SK-N-MC (cell line): Measurements from ENCODE around the gene SHISA7.

Experiments
- DNase-seq: peaks from one replicate; pipeline ENCODE4 v3.0.0-alpha.2; 2011; ENCODE audit warnings: low read depth, low spot score
- H3K27ac ChIP-seq: fragments of 200-600 bp; sonication (generic); 2 replicates; pipeline ENCODE4 v1.5.1; 2016; ENCODE audit warnings: mixed run types
- H3K36me3 ChIP-seq: fragments of 200-600 bp; sonication (generic); 2 replicates; pipeline ENCODE4 v1.6.1; 2017; ENCODE audit warnings: antibody characterized with exemption, low read length, mixed read lengths; ENCODE audit not compliant: insufficient read depth
- H3K4me3 ChIP-seq: fragments of 200-600 bp; sonication (generic); 2 replicates; pipeline ENCODE4 v1.5.1; 2016
- H3K9ac ChIP-seq: fragments of 200-600 bp; sonication (generic); 2 replicates; pipeline ENCODE4 v1.8.0; 2017; ENCODE audit warnings: mixed run types, mixed read lengths; ENCODE audit not compliant: insufficient read length
- H3K9me3 ChIP-seq: fragments of 200-600 bp; sonication (generic); 2 replicates; pipeline ENCODE4 v1.6.1; 2017; ENCODE audit warnings: low read depth, mild to moderate bottlenecking, antibody characterized with exemption, low read length, moderate library complexity, mixed read lengths
- EZH2 ChIP-seq: fragments of 200-600 bp; sonication (generic); IDR thresholded peaks from one replicate; pipeline ENCODE4 v1.6.1; 2017; ENCODE audit warnings: antibody characterized with exemption
- FOXP2 ChIP-seq: optimal IDR thresholded peaks from 2 replicates; pipeline ENCODE3; 2011; ENCODE audit warnings: mild to moderate bottlenecking, moderate library complexity; ENCODE audit not compliant: insufficient read depth; ENCODE audit errors: extremely low read length, control extremely low read depth
- POLR2AphosphoS5 ChIP-seq: IDR thresholded peaks from 2 replicates; pipeline ENCODE4 v1.6.1; 2012; ENCODE audit warnings: mild to moderate bottlenecking, low read depth, low read length, borderline replicate concordance

The SHISA7 gene

DNA sequence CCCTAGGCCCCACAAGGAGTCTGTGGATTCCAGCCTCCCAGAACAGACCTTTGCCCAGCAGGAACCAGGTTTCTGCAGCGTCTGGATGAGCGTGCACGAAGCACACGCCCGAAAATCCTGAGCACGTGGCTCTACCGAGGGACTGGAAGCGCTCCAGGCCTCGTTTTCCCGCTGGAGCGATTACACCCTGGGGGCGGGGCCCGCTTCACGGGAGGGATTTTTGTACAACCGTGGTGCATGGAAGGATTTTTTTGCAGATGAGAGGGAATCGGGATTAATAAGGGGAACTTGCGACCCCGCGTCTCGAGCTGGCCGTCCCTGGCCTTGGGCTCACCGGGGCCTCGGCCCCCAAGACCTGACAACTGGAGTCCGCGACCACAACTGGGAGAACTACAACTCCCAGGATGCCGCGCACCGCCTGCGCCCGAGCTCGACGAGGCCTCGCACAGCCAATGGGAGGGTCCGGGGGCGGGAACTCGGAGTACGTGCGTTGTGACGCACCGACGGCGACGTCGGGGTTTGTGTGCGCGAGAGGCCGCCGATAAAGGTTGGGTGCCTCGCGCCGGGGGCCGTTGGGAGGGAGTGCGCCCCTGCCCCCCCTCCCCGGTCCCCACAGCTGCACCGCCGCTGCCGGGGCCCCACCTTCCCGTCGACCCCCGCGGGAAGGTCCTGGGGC, 33.1 kb upstream of the SHISA7 start, which contains the start of gene ZNF628:
ZNF628 (plus strand) TSS at position 518 of the 676 bp plus-strand sequence. CDS start 3,294 bp downstream, outside the sequence.
- Histone ChIP-seq H3K9ac (peak within 1 kb of the TSS; percentile 88), H3K36me3 (no peaks in the 10 kb centered on the region), H3K27ac (peak within 1 kb of the TSS; percentile 95), H3K9me3 (no peaks in the 10 kb centered on the region), H3K4me3 (peak within 1 kb of the TSS; percentile 89)
- TF ChIP-seq EZH2 (no peak), POLR2AphosphoS5 (peak; percentile 58)
- peak; percentile 89 for DNase-seq

DNA sequence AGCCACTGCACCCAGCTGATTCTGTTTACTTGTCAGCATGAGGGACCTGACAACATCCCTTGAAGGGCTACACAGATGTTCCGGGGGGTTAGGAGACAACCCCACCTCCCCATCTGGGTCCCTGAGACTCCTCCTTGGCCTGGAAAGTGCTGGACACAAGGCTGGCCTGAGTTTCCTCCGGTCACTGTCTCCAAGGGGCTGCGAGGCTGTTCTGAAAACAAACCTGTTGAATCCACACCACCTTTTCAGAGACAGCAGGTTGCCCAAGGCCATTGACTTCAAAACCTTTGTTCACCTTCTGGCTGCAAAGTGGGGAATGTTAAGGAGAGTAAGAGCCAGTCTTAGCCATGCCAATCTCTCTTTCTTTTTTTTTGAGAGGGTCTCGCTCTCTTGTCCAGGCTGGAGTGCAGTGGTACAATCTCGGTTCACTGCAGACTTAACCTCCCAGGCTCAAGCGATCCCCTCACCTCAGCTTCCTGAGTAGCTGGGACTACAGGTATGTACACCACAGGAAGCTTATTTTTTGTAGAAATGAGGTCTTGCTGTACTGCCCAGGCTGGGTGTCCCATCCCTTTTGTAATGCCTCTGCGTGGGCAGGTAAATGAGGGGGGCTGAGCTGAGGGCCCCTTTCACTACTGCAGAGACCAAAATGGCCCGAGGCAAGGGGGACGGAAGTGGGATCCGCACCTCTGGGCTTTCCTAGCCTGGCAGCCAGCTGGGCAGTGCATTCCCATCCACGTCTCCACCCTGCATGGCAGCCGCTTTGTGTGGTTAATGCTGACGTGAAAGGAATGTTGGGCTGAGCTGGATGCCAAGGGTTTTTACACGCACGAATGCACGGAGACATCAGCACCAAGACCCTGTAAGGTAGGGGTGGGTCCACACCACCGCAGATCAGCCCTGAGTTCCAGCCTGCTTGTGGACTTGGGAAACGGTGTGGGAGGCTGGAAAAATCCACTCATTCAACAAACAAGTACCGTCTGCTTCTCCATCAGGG, 31.5 kb upstream of the SHISA7 start:
- H3K9me3 ChIP-seq, result no peaks in the 10 kb centered on the region
- no peaks in the 10 kb centered on the region for H3K36me3 ChIP-seq
- no peak overlapping the region for H3K9ac ChIP-seq
- DNase-seq, result no peak
- H3K27ac ChIP-seq, result no peak overlapping the region
- no peak for TF ChIP-seq POLR2AphosphoS5
- TF ChIP-seq FOXP2, result no peak
- no peak for TF ChIP-seq EZH2
- H3K4me3 ChIP-seq, result no peak overlapping the region

DNA sequence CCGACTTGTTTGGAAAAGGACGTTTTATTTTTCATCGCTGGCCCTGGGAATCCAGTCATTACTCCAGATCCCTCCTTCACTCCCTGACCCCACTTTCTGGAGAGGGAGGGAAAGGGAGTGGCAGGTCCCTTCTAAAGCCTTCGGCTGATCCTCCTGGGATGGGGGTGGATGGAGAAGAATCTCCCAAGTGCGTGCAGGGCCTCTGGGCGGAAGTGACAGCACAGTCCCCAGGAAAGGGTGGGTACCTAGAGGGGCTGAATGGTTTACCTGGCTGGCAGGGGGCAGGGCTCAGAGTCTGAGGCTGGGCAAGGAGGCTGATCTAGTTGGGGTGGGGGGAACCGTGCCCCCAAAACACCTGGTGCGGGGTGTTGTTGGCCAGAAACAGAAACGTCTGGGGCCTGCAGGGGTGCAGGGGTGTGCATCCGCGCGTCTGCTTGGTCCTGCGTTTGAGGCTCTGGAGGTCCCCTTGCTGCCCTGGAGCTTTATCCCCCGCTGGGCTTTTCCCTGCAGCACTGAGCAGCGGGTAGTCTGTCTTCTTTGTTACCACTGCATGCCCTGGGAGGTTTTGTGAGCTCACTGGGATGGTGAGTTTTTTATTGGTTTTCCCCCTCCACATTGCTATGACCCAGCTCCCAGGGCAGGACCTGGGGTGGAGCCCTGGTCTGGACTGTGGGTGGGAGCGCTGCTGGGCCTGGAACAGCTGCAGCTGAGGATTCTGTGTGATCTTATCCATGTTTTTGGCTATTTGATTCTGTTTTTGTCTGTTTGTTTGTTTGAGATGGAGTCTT, 30.3 kb upstream of the SHISA7 start:
- H3K27ac ChIP-seq, result no peak overlapping the region
- TF ChIP-seq FOXP2, result no peak
- TF ChIP-seq EZH2, result no peak
- no peak for TF ChIP-seq POLR2AphosphoS5
- H3K9ac ChIP-seq, result no peak overlapping the region
- DNase-seq, result no peak
- H3K4me3 ChIP-seq, result no peak overlapping the region
- no peaks in the 10 kb centered on the region for H3K36me3 ChIP-seq
- no peaks in the 10 kb centered on the region for H3K9me3 ChIP-seq

DNA sequence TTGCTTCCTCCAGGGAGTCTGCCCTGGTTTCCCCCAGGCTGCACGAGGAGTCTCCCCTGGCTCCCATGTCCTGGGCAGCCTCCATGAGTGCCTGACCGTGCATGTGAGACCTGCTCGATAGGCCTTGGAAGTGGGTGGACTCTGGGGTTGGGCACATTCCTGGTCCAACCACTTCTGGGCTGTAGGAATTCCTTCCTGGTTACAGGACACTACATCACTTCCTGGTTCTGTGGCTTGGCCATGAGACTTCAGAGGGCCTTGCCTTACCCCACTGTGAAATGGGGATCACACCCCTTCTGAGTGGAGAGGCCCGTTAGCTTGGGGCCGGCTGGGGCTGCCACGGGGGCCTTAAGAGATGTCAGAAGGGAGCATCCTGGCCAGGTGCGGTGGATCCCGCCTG, 29.4 kb upstream of the SHISA7 start:
- Histone ChIP-seq H3K9me3 (no peaks in the 10 kb centered on the region), H3K36me3 (no peaks in the 10 kb centered on the region), H3K4me3 (no peak overlapping the region), H3K9ac (no peak overlapping the region), H3K27ac (no peak overlapping the region)
- TF ChIP-seq FOXP2 (no peak), EZH2 (no peak), POLR2AphosphoS5 (no peak)
- no peak for DNase-seq

DNA sequence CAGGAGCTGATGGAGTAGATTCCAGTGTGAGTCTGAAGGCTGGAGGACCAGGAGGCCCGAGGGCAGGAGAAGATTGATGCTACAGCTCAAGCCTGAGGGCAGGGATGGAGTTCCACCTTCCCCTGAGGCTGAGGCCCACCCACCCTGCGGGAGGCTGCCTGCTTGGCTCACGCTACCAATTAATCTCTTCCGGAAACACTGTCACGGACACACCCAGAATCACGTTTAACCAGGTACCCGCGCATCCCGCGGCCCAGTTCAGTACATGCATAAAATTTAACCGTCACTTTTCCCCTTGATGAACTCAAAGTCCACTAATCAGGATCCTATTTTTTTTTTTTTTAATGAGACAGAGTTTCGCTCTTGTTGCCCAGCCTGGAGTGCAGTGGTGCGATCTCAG, 28.2 kb upstream of the SHISA7 start:
- TF ChIP-seq FOXP2 (no peak), POLR2AphosphoS5 (no peak), EZH2 (no peak)
- no peak for DNase-seq
- H3K9me3 ChIP-seq, result no peaks in the 10 kb centered on the region
- no peak overlapping the region for H3K4me3 ChIP-seq
- H3K36me3 ChIP-seq, result no peaks in the 10 kb centered on the region
- no peak overlapping the region for H3K27ac ChIP-seq
- no peak overlapping the region for H3K9ac ChIP-seq

DNA sequence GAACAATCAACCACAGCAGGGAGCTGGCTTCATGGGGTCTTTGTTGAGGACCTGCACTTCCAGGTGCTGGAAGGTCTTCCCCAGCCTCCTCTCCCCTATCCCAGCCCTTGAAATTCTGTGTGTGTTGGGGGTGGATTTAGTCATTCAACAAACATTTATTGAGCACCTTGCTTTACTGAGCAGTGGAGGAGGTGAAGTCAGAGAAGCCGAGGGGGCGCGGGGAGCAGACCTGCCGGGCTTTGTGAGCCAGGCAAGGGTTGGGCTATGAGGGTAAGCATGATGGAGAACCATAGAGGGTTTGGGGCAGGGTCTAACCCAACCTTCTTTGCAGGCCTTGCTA, 24.9 kb upstream of the SHISA7 start:
- no peak for DNase-seq
- no peak overlapping the region for H3K27ac ChIP-seq
- no peak overlapping the region for H3K9ac ChIP-seq
- no peak for TF ChIP-seq FOXP2
- no peak for TF ChIP-seq EZH2
- no peak for TF ChIP-seq POLR2AphosphoS5
- H3K4me3 ChIP-seq, result no peak overlapping the region
- no peaks in the 10 kb centered on the region for H3K36me3 ChIP-seq
- no peaks in the 10 kb centered on the region for H3K9me3 ChIP-seq

DNA sequence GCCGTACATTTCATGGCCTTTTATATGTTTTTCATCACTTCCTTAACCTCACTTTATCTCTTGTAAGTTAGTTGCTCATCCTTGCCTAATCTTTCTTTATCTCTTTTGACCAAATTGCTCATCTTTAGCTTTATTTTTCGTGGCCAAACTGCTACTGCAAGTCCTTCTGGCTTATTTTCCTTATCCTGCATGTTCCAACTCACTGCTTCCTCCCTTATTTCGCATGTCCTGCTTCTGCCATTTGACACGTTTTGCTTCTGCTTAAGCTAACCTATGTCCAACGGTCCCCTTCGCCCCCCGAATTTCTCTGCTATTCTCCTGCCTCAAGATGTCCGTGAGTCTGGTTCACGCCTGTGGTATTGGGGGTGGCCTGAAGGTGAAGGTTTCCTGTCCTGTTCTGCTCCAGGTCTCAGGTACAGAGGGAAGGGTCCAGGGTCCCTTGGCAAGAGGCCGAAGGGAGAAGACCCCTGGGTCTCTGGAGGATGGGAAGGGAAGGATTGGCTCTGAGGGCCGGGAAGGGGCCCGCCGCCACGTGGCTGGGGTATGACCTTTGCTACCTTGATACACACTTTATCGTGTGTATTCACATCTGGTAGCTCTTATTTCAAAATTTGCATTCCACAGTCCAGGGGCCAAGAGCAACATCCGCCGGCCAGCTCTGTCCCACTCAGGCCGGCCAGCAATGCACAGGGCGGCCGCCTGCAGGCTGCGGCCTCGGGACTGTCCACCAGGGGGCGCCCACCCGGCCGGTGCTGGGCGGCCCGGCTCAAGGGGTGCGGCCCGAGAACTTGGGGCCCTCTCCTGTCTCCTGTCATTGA, 24.3 kb upstream of the SHISA7 start:
- no peak for DNase-seq
- H3K27ac ChIP-seq, result no peak overlapping the region
- H3K9ac ChIP-seq, result no peak overlapping the region
- no peak for TF ChIP-seq EZH2
- no peak for TF ChIP-seq FOXP2
- no peak for TF ChIP-seq POLR2AphosphoS5
- H3K4me3 ChIP-seq, result no peak overlapping the region
- no peaks in the 10 kb centered on the region for H3K36me3 ChIP-seq
- no peaks in the 10 kb centered on the region for H3K9me3 ChIP-seq

DNA sequence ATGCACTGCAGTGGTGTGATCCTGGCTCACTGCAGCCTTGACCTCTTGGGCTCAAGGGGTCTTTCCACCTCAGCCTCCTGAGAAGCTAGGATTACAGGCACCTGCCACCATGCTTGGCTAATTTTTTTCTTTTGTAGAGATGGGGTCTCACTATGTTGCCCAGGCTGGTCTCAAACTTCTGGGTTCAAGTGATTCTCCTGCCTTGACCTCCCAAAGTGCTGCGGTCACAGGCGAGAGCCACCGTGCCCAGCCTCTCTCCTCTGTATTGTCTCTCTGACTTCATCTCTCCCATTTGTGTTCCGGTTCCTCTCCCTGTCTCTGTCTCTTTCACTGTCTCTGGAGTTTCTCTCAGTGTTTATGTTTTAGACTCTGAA, 23.1 kb upstream of the SHISA7 start:
- Histone ChIP-seq H3K4me3 (no peak overlapping the region), H3K36me3 (no peaks in the 10 kb centered on the region), H3K9me3 (no peaks in the 10 kb centered on the region), H3K9ac (no peak overlapping the region), H3K27ac (no peak overlapping the region)
- no peak for TF ChIP-seq EZH2
- no peak for TF ChIP-seq POLR2AphosphoS5
- no peak for TF ChIP-seq FOXP2
- DNase-seq, result no peak
